Suprapubic skin (tissue), 4 donors: ENCODE measurements around the gene ANKRD13A. TPM values are rescaled to one million over a fixed set of nuclear protein-coding genes. Genes with fewer than 3 reads are reported as not detected.
A peak's percentile ranks its signal among the peaks of the same experiment; 100 is the strongest.
"Not testable (repeated sequence)": the region's sequence is repeated elsewhere in the genome, so short reads cannot be mapped to it uniquely, and the experiment has no call there.

Experiments used
- DNase-seq, 2 donors: peaks; one replicate each; pipeline ENCODE4 v3.0.0-alpha.2; 2019; ENCODE audit warnings: low spot score in 2 of 2
- H3K27ac ChIP-seq: fragments of 200-600 bp; sonication (generic); one replicate; pipeline ENCODE4 v1.5.1; 2019
- H3K27me3 ChIP-seq: fragments of 200-600 bp; sonication (generic); one replicate; pipeline ENCODE4 v1.5.1; 2019
- H3K36me3 ChIP-seq: fragments of 200-600 bp; sonication (generic); one replicate; pipeline ENCODE4 v1.5.1; 2019
- H3K4me1 ChIP-seq: fragments of 200-600 bp; sonication (generic); one replicate; pipeline ENCODE4 v1.5.1; 2019
- H3K4me3 ChIP-seq: fragments of 200-600 bp; sonication (generic); one replicate; pipeline ENCODE4 v1.5.1; 2019; ENCODE audit warnings: mild to moderate bottlenecking
- H3K9me3 ChIP-seq: fragments of 200-600 bp; sonication (generic); one replicate; pipeline ENCODE4 v1.5.1; 2019
- CTCF ChIP-seq, 2 donors: fragments of 200-600 bp in 1 of 2; fragments of 450-650 bp in 1 of 2; sonication (generic) in 1 of 2; IDR thresholded peaks; one replicate each; pipeline ENCODE4 v1.5.1; 2016 to 2019; ENCODE audit warnings: antibody characterized with exemption in 2 of 2, mild to moderate bottlenecking in 1 of 2, moderate library complexity in 1 of 2
- EP300 ChIP-seq: sonication (generic); formaldehyde crosslinking; IDR thresholded peaks from one replicate; pipeline ENCODE4 v1.6.1; 2017; ENCODE audit warnings: antibody characterized with exemption
- POLR2A ChIP-seq, 2 donors: fragments of 450-650 bp; IDR thresholded peaks; one replicate each; pipeline ENCODE4 v1.6.1; 2017; ENCODE audit warnings: antibody characterized with exemption in 2 of 2, mild to moderate bottlenecking in 2 of 2, moderate library complexity in 2 of 2
- POLR2AphosphoS5 ChIP-seq, 3 donors: sonication (generic); formaldehyde crosslinking; IDR thresholded peaks; one replicate each; pipeline ENCODE4 v1.6.1; 2017; ENCODE audit warnings: antibody characterized with exemption in 3 of 3
- WGBS: methylation state at CpG from one replicate; pipeline ENCODE4 v1.1.5; 2018; 5-methylcytosine and 5-hydroxymethylcytosine counted together
- total RNA-seq, 4 donors: library from RNA; depleted of rRNA; stranded (reverse); fragments of >200 nt; gene quantifications; one replicate each; pipeline ENCODE4 v1.1.0, GENCODE V29; 2016

ANKRD13A gene
- total RNA-seq, 4 donors from 2014 or later: 104 to 161 (median 114) TPM

GRCh38 chr12:109982210-109982609 is 17.0 kb upstream of the ANKRD13A start:
- Histone ChIP-seq H3K4me3 (no peak overlapping the region), H3K36me3 (peaks cover 98% of the 10 kb centered on the region), H3K27ac (no peak overlapping the region), H3K9me3 (no peaks in the 10 kb centered on the region), H3K27me3 (no peaks in the 10 kb centered on the region), H3K4me1 (no peaks in the 10 kb centered on the region)
- no peak for DNase-seq
- TF ChIP-seq POLR2A (IDR thresholded peaks at IDR 0.05) (no peak), EP300 (no peak), CTCF (IDR thresholded peaks at IDR 0.05) (no peak), POLR2AphosphoS5 (IDR thresholded peaks at IDR 0.05) (no peak)

GRCh38 chr12:109983432-109984142 is 15.6 kb upstream of the ANKRD13A start:
- no peak for TF ChIP-seq POLR2AphosphoS5 (IDR thresholded peaks at IDR 0.05)
- no peak for TF ChIP-seq EP300
- no peak for TF ChIP-seq POLR2A (IDR thresholded peaks at IDR 0.05)
- TF ChIP-seq CTCF (IDR thresholded peaks at IDR 0.05): no peak
- H3K4me1 ChIP-seq: no peaks in the 10 kb centered on the region
- no peaks in the 10 kb centered on the region for H3K9me3 ChIP-seq
- 95% methylated on average over 8 of the region's 8 CpGs for WGBS
- no peaks in the 10 kb centered on the region for H3K27me3 ChIP-seq
- DNase-seq: no peak
- H3K27ac ChIP-seq: no peak overlapping the region
- H3K36me3 ChIP-seq: peaks cover 98% of the 10 kb centered on the region
- no peak overlapping the region for H3K4me3 ChIP-seq

- 90% methylated on average over 16 of the region's 16 CpGs for WGBS
- DNase-seq, H3K4me3 ChIP-seq, H3K9me3 ChIP-seq, H3K4me1 ChIP-seq, H3K27ac ChIP-seq, H3K27me3 ChIP-seq: not testable (repeated sequence)
- peaks cover 94% of the 10 kb centered on the region for H3K36me3 ChIP-seq
Observed at GRCh38 chr12:109986236-109986635, 13.0 kb upstream of the ANKRD13A start.

GRCh38 chr12:109987615-109988014 is 11.6 kb upstream of the ANKRD13A start:
- Histone ChIP-seq H3K36me3 (peaks cover 82% of the 10 kb centered on the region), H3K9me3 (no peaks in the 10 kb centered on the region), H3K4me3 (no peak overlapping the region), H3K4me1 (peaks cover 5% of the 10 kb centered on the region), H3K27me3 (no peaks in the 10 kb centered on the region), H3K27ac (no peak overlapping the region)
- TF ChIP-seq CTCF (IDR thresholded peaks at IDR 0.05) (no peak), POLR2A (IDR thresholded peaks at IDR 0.05) (no peak), POLR2AphosphoS5 (IDR thresholded peaks at IDR 0.05) (no peak), EP300 (no peak)
- 91% methylated on average over 8 of the region's 8 CpGs for WGBS
- no peak for DNase-seq

- H3K9me3 ChIP-seq: no peaks in the 10 kb centered on the region
- DNase-seq: no peak
- no peak overlapping the region for H3K4me3 ChIP-seq
- peaks cover 76% of the 10 kb centered on the region for H3K36me3 ChIP-seq
- H3K4me1 ChIP-seq: peaks cover 5% of the 10 kb centered on the region
- TF ChIP-seq CTCF (IDR thresholded peaks at IDR 0.05) (no peak), EP300 (no peak), POLR2AphosphoS5 (IDR thresholded peaks at IDR 0.05) (no peak), POLR2A (IDR thresholded peaks at IDR 0.05) (no peak)
- no peak overlapping the region for H3K27ac ChIP-seq
- no peaks in the 10 kb centered on the region for H3K27me3 ChIP-seq
- 90% methylated on average over 10 of the region's 10 CpGs for WGBS
Observed at GRCh38 chr12:109988274-109988673, 11.0 kb upstream of the ANKRD13A start.

- peak overlapping the region; percentile 40 for H3K27ac ChIP-seq
- peaks cover 70% of the 10 kb centered on the region for H3K36me3 ChIP-seq
- peaks cover 7% of the 10 kb centered on the region for H3K4me1 ChIP-seq
- DNase-seq: no peak
- no peaks in the 10 kb centered on the region for H3K9me3 ChIP-seq
- H3K4me3 ChIP-seq: no peak overlapping the region
- no peaks in the 10 kb centered on the region for H3K27me3 ChIP-seq
- no peak for TF ChIP-seq EP300
- no peak for TF ChIP-seq POLR2A (IDR thresholded peaks at IDR 0.05)
- TF ChIP-seq CTCF (IDR thresholded peaks at IDR 0.05): no peak
- no peak for TF ChIP-seq POLR2AphosphoS5 (IDR thresholded peaks at IDR 0.05)
- 77% methylated on average over 8 of the region's 8 CpGs for WGBS
Observed at GRCh38 chr12:109988903-109989302, 10.3 kb upstream of the ANKRD13A start.
